ENCODE results near the gene CCDC88B.
"Not testable (repeated sequence)": the region's sequence is repeated elsewhere in the genome, so short reads cannot be mapped to it uniquely, and the experiment has no call there.

Gene CCDC88B

GRCh38 chr11:64321026-64321425 is 19.0 kb upstream of the CCDC88B start:
- no peak for DNase-seq

- peak; percentile 33 for DNase-seq
Observed at GRCh38 chr11:64321533-64321932, 18.5 kb upstream of the CCDC88B start.

GRCh38 chr11:64322925-64323260 is 17.1 kb upstream of the CCDC88B start:
- no peak for DNase-seq

- no peak for DNase-seq
Observed at GRCh38 chr11:64323373-64323772, 16.6 kb upstream of the CCDC88B start.

- DNase-seq = not testable (repeated sequence)
Observed at GRCh38 chr11:64323984-64324383, 16.0 kb upstream of the CCDC88B start.

GRCh38 chr11:64324692-64325469 is 15.1 kb upstream of the CCDC88B start:
- peak; percentile 33 for DNase-seq

- no peak for DNase-seq
Observed at GRCh38 chr11:64327375-64327774, 12.6 kb upstream of the CCDC88B start.

GRCh38 chr11:64327993-64328392 is 12.0 kb upstream of the CCDC88B start:
- DNase-seq = no peak

GRCh38 chr11:64330888-64331287 is 9.1 kb upstream of the CCDC88B start:
- DNase-seq = no peak

GRCh38 chr11:64331569-64332371 is 8.2 kb upstream of the CCDC88B start:
- DNase-seq = no peak

- no peak for DNase-seq
Observed at GRCh38 chr11:64333556-64333955, 6.4 kb upstream of the CCDC88B start.

- DNase-seq = peak; percentile 97
Observed at GRCh38 chr11:64334764-64335735, 5.0 kb upstream of the CCDC88B start.

GRCh38 chr11:64337538-64338249 is 2.3 kb upstream of the CCDC88B start:
- DNase-seq = no peak

- DNase-seq = peak; percentile 78
Observed at GRCh38 chr11:64338716-64339115, 1.3 kb upstream of the CCDC88B start.

GRCh38 chr11:64339286-64339685 is 718 bp upstream of the CCDC88B start:
- no peak for DNase-seq

GRCh38 chr11:64340671-64341335 is 799 bp downstream of the CCDC88B start:
- DNase-seq = no peak

GRCh38 chr11:64341429-64341828 is 1.4 kb downstream of the CCDC88B start:
- no peak for DNase-seq

- peak; percentile 89 for DNase-seq
Observed at GRCh38 chr11:64341851-64342791, 2.1 kb downstream of the CCDC88B start.

- no peak for DNase-seq
Observed at GRCh38 chr11:64342869-64343745, 3.1 kb downstream of the CCDC88B start.

Data from NCI-H2171 (cell line).